ENCODE measurements around the gene FLNB. TPM values are rescaled to one million over a fixed set of nuclear protein-coding genes. Genes with fewer than 3 reads are reported as not detected.
"Not testable (repeated sequence)": the region's sequence is repeated elsewhere in the genome, so short reads cannot be mapped to it uniquely, and the experiment has no call there.

Gene FLNB
- total RNA-seq, 2 experiments from 2014 or later = 26.3 to 28.4 TPM

DNA sequence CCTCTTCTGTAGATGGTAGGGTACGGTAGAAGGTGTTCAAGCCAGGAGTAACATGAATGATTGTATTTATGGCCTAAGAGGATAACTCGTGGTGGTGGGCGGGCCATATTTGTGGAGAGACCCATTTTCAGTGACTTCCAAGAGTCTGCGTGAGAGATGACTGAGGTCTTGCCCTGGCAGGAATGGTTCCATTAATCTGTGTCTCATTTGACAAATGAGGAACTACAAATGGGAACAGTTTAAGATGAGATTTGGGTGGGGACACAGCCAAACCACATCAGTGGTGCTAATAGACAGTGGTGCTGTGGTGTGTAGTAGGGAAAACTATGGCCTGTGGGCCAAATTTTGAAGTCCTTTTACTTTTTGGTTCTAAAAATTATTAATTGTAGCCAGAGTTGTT is 47.1 kb downstream of the FLNB start:
- Mint-ChIP-seq H3K4me3 (no peak overlapping the region), H3K36me3 (ENCODE audit: low read depth) (no peaks in the 10 kb centered on the region), H3K9me3 (no peaks in the 10 kb centered on the region), H3K4me1 (ENCODE audit: low read depth) (peaks cover 22% of the 10 kb centered on the region), H3K27ac (no peak overlapping the region), H3K27me3 (no peaks in the 10 kb centered on the region)
- CTCF ChIA-PET = interaction anchor here (1.2 kb wide), 1 partner anchor 48 kb away, joined by 4 read pairs; no protein-coding TSS in a partner anchor
- POLR2A ChIA-PET = no interaction called here
- intact Hi-C loops (cut with micrococcal nuclease) = no loop called here
- DNase-seq (no peak), ATAC-seq (no peak)
- TF ChIP-seq CTCF (IDR thresholded peaks at IDR 0.05) = no peak

- H3K27me3 Mint-ChIP-seq; POLR2A ChIA-PET; H3K9me3 Mint-ChIP-seq; intact Hi-C loops (cut with micrococcal nuclease); DNase-seq; H3K27ac Mint-ChIP-seq; H3K4me3 Mint-ChIP-seq; H3K36me3 Mint-ChIP-seq (ENCODE audit: low read depth); ATAC-seq; CTCF ChIA-PET: not testable (repeated sequence)
- H3K4me1 Mint-ChIP-seq (ENCODE audit: low read depth) = peaks cover 22% of the 10 kb centered on the region
Measured at GRCh38 chr3:58055891-58056290, 47.7 kb downstream of the FLNB start.

DNA sequence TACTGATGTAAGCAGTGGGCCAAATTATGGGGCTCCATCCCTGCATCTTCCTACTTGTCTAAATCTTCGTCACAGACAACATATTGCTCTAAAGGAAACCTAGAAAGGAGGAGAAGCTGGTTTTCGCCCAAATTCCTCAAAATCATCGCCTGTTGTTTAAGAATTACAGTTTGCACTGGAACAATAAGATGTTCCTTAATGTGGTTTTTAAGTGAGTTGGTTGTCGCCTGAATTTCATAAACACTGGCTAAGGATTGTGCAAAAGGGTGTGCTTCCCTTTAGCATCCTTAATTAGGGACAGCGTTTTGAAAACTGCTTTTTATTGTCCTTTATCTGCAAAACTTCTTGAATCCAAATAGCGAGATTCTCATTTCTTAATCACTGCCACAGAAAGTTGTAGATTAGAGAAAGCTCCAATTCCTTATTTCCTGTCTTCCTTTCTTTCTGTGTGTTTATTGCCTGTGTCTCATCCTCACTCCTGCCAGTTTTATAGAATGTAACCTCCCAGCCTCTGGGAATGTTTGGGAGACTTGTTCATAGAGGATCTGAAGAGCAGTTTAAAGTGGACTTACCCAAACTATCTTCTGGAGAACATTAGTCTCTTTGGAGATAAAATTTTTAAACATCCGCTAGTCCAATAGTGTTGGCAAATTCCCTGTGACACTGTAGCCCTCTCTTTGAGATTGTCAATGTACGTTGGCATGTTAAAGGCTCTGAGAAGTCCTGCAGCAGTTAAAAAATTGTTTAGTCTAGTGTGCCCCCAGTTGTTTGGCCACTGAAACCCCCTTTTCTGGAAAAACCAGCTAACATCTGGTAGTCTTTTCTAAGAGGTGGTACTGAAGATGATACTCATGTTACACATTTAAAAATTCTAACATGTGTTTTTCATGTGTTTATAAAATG is 50.4 kb downstream of the FLNB start:
- Mint-ChIP-seq H3K27ac (no peak overlapping the region), H3K4me3 (no peak overlapping the region), H3K9me3 (no peaks in the 10 kb centered on the region), H3K27me3 (no peaks in the 10 kb centered on the region), H3K36me3 (ENCODE audit: low read depth) (no peaks in the 10 kb centered on the region), H3K4me1 (ENCODE audit: low read depth) (peaks cover 19% of the 10 kb centered on the region)
- TF ChIP-seq CTCF (IDR thresholded peaks at IDR 0.05) = no peak
- POLR2A ChIA-PET = interaction anchor here (0.7 to 1.2 kb wide), 2 partner anchors 9 to 81 kb away, joined by 3 to 4 read pairs; no protein-coding TSS in a partner anchor
- DNase-seq (no peak), ATAC-seq (no peak)
- intact Hi-C loops (cut with micrococcal nuclease) = no loop called here
- CTCF ChIA-PET = interaction anchor here (0.8 to 1.7 kb wide), 3 partner anchors 15 to 45 kb away, joined by 3 to 5 read pairs (median 4); no protein-coding TSS in a partner anchor

GRCh38 chr3:58059349-58060321 is 51.4 kb downstream of the FLNB start:
- Mint-ChIP-seq H3K4me1 (ENCODE audit: low read depth) (peaks cover 22% of the 10 kb centered on the region), H3K27ac (no peak overlapping the region), H3K4me3 (no peak overlapping the region), H3K27me3 (no peaks in the 10 kb centered on the region), H3K9me3 (no peaks in the 10 kb centered on the region), H3K36me3 (ENCODE audit: low read depth) (no peaks in the 10 kb centered on the region)
- ChIA-PET CTCF (interaction anchor here (0.8 kb wide), 1 partner anchor 24 kb away, joined by 5 read pairs; no protein-coding TSS in a partner anchor), POLR2A (interaction anchor here (0.7 to 1.2 kb wide), 3 partner anchors 10 to 143 kb away, joined by 3 to 4 read pairs (median 4); no protein-coding TSS in a partner anchor)
- ATAC-seq = no peak
- intact Hi-C loops (cut with micrococcal nuclease) = no loop called here
- DNase-seq = no peak
- TF ChIP-seq CTCF (IDR thresholded peaks at IDR 0.05) = no peak

DNA sequence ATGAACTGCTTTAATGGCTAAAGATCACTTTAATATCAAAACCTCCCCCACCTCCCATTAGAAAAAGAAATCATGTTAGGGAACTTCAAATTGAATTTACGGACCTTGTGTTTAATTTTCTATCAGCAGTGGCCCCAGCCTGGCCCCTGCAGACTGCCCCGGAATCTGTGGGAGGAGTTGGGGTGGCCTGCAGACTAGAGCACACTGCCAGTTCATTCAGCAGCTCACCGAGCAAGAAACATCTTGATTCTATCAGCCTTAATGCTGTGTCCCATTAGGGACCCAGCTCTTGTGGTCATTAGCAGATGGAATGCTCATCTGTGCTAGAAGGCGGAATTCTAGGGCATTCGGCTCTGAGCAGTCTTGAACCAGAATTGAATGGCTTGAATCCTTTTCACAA is 54.2 kb downstream of the FLNB start:
- no peak for TF ChIP-seq CTCF (IDR thresholded peaks at IDR 0.05)
- no peak overlapping the region for H3K4me3 Mint-ChIP-seq

More for the DNA sequence above, 54.2 kb downstream of the FLNB start:
- Mint-ChIP-seq H3K4me1 (ENCODE audit: low read depth) (peaks cover 29% of the 10 kb centered on the region), H3K9me3 (no peaks in the 10 kb centered on the region), H3K27me3 (no peaks in the 10 kb centered on the region), H3K36me3 (ENCODE audit: low read depth) (no peaks in the 10 kb centered on the region), H3K27ac (no peak overlapping the region)
- POLR2A ChIA-PET = interaction anchor here (1.8 kb wide), 1 partner anchor 12 kb away, joined by 4 read pairs; no protein-coding TSS in a partner anchor
- DNase-seq = no peak
- intact Hi-C loops (cut with micrococcal nuclease) = no loop called here
- ATAC-seq = no peak
- CTCF ChIA-PET = interaction anchor here (1.3 to 1.5 kb wide), 4 partner anchors 10 to 170 kb away, joined by 3 to 5 read pairs (median 4); partner anchors contain the start of gene FLNB
